Liver (tissue), 3 donors: Measurements from ENCODE around the gene PHOX2A.

ENCODE experiments used
- CTCF ChIP-seq: fragments of 150-350 bp; IDR thresholded peaks from 2 replicates; pipeline ENCODE4 v1.5.1; 2017; ENCODE audit warnings: improper control_type of control experiment, low read depth, low read length; ENCODE audit not compliant: missing input control
- FOXA1 ChIP-seq: IDR thresholded peaks from 2 replicates; pipeline ENCODE4 v1.6.1; 2016; ENCODE audit warnings: antibody characterized with exemption
- HNF4G ChIP-seq: IDR thresholded peaks from 2 replicates; pipeline ENCODE4 v1.6.1; 2016; ENCODE audit warnings: antibody characterized with exemption
- JUND ChIP-seq, 2 donors: IDR thresholded peaks; 2 replicates each; pipeline ENCODE4 v1.6.1; 2016; ENCODE audit warnings: antibody characterized with exemption in 2 of 2
- RAD21 ChIP-seq, 2 donors: IDR thresholded peaks; 2 replicates each; pipeline ENCODE4 v1.6.1; 2016; ENCODE audit warnings: antibody characterized with exemption in 2 of 2, mild to moderate bottlenecking in 2 of 2
- SP1 ChIP-seq: IDR thresholded peaks from 2 replicates; pipeline ENCODE4 v1.6.1; 2018; ENCODE audit warnings: antibody characterized with exemption, mild to moderate bottlenecking
- donor health status: healthy.
- donor health status: healthy.

- TF ChIP-seq FOXA1: no peak
- no peak for TF ChIP-seq CTCF
- TF ChIP-seq RAD21 (IDR thresholded peaks at IDR 0.05): no peak
- TF ChIP-seq SP1: no peak
- TF ChIP-seq JUND (IDR thresholded peaks at IDR 0.05): no peak
- no peak for TF ChIP-seq HNF4G
These were observed 16.4 kb downstream of the PHOX2A start for GRCh38 chr11:72227316-72228228.
